Measurements from ENCODE around the gene SAP30BP.
A peak's percentile ranks its signal among the peaks of the same experiment; 100 is the strongest.
"Not testable (repeated sequence)": the region's sequence is repeated elsewhere in the genome, so short reads cannot be mapped to it uniquely, and the experiment has no call there.

Gene SAP30BP

GRCh38 chr17:75630071-75630917 lies 36.8 kb upstream of the SAP30BP start:
- ATAC-seq (no peak), DNase-seq (no peak)
- H3K27ac Mint-ChIP-seq: peak overlapping the region; percentile 13 to 71
- H3K9me3 Mint-ChIP-seq: no peaks in the 10 kb centered on the region
- H3K27me3 Mint-ChIP-seq: no peaks in the 10 kb centered on the region
- H3K4me3 Mint-ChIP-seq: no peak overlapping the region
- H3K4me1 Mint-ChIP-seq: peaks cover 13% of the 10 kb centered on the region

DNA sequence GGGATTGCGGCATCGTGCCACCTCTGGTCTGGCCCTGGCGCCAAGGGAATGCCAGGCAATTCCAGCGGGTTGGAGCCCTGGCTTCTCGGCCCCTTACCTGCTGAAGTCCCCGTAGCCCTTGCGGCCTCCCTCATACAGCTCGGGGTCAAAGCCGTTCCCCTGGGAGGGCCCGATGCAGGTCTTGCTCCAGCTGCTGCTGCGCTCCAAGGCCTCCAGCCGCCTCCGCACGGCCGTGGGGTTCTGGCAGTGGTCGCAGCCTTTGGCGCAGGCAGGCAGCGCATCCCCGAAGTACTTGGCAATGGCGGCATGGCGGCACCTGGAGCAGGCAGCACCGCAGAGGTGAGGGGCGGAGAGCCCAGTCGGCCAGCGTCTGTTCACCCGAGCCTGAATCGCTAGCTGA lies 35.8 kb upstream of the SAP30BP start:
- no peaks in the 10 kb centered on the region for H3K9me3 Mint-ChIP-seq
- no peak overlapping the region for H3K4me3 Mint-ChIP-seq
- no peaks in the 10 kb centered on the region for H3K27me3 Mint-ChIP-seq
- peaks cover 13% of the 10 kb centered on the region for H3K4me1 Mint-ChIP-seq
- DNase-seq (no peak), ATAC-seq (no peak)
- H3K27ac Mint-ChIP-seq: no peak overlapping the region

GRCh38 chr17:75632428-75632827 lies 34.7 kb upstream of the SAP30BP start:
- peaks cover 13% of the 10 kb centered on the region for H3K4me1 Mint-ChIP-seq
- no peaks in the 10 kb centered on the region for H3K9me3 Mint-ChIP-seq
- no peak overlapping the region for H3K27ac Mint-ChIP-seq
- ATAC-seq (no peak), DNase-seq (no peak)
- H3K4me3 Mint-ChIP-seq: no peak overlapping the region
- H3K27me3 Mint-ChIP-seq: no peaks in the 10 kb centered on the region

DNA sequence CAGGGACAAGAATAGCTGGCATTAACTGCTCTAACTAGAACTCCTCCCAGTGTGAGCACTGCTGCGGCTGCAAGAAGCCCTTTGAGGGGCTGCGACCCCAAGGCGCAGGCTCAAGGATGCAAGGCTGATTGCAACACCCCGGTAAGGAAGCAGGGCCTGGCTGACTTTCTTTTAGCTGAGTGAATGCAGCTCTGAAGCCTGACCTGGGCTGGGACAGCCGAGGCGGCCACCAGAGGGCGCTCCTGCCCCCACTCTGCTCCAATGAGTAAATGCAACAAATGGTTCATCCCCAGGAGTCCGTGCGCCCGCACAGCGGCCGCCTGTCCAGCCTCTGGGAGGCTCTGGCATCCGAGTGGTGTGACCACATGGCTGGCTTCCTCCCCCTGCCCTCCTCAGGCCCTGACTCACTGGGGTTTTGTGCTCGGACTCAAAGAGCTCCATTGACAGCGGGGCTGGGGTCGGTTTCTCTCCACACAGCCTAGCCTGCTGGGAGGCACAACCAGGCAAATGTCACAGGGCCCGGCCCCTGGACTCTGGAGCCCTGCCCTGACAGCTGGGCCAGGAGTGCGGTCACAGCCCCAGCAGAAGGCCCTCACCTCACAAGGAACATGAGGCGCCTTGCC lies 34.2 kb upstream of the SAP30BP start, which contains the start of gene SMIM5:
Gene SMIM5, plus strand, starts transcription at position 572 of the 623 bp plus-strand sequence. CDS start 6,768 bp downstream, outside the sequence.
- no peak within 1 kb of the TSS for H3K4me3 Mint-ChIP-seq
- no peaks in the 10 kb centered on the region for H3K27me3 Mint-ChIP-seq
- H3K27ac Mint-ChIP-seq: no peak within 1 kb of the TSS
- ATAC-seq (peak; percentile 82), DNase-seq (peak; percentile 79 to 81)
- H3K4me1 Mint-ChIP-seq: peaks cover 13% of the 10 kb centered on the region
- no peaks in the 10 kb centered on the region for H3K9me3 Mint-ChIP-seq

- peak; percentile 33 to 39 for DNase-seq
- Mint-ChIP-seq H3K4me1 (peaks cover 13% of the 10 kb centered on the region), H3K27ac (no peak overlapping the region), H3K4me3 (no peak overlapping the region), H3K9me3 (no peaks in the 10 kb centered on the region), H3K27me3 (no peaks in the 10 kb centered on the region)
- peak; percentile 9 for ATAC-seq
Observed at GRCh38 chr17:75633486-75634375, 33.4 kb upstream of the SAP30BP start.

- H3K27me3 Mint-ChIP-seq: no peaks in the 10 kb centered on the region
- peaks cover 13% of the 10 kb centered on the region for H3K4me1 Mint-ChIP-seq
- H3K4me3 Mint-ChIP-seq: no peak overlapping the region
- no peak overlapping the region for H3K27ac Mint-ChIP-seq
- no peak for DNase-seq
- H3K9me3 Mint-ChIP-seq: no peaks in the 10 kb centered on the region
- ATAC-seq: no peak
Observed at GRCh38 chr17:75634376-75634740, 32.8 kb upstream of the SAP30BP start.

DNA sequence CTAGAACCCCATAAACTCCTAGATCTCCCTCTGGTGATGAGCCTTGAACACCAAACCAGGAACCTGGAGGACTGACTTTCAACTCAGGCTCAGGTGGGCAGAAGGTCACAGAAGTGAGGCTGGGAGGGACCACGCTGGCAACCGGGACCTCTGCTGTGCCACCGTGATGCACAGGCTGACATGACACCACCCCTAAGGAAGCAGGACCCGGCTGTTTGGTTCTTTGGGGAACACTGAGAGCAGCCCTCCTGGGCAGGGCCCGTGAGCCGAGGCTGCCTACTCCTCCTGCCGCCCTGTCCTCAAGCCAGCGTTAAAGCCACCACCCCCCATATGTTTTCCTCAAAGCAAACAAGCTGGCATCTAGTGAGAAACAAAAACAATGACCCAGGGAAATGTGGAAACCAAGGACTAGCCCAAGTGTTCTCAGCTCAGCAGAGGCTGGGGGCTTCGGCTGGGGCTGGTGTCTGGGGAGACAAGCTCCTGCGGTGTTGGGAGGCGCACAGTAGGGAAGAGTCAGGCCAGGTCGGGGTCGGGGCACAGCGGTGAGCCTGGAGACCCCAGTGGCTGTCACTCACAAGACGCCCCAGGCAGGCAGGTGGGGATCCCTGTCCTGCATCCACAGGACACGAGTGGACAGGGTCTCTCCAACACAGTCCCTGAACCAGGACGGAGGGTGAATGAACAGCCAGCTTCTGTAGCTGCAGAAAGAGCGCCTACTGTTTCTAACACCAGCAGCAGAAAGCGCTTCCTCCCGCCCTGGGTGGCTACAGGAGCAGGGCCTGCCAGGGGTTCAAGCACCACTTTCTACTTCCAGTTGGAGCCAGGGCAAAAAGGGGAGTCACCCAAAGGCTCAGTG lies 32.2 kb upstream of the SAP30BP start:
- Mint-ChIP-seq H3K4me3 (no peak overlapping the region), H3K27ac (no peak overlapping the region), H3K27me3 (no peaks in the 10 kb centered on the region), H3K4me1 (peaks cover 13% of the 10 kb centered on the region), H3K9me3 (no peaks in the 10 kb centered on the region)
- no peak for DNase-seq
- no peak for ATAC-seq

- Mint-ChIP-seq H3K27me3 (no peaks in the 10 kb centered on the region), H3K9me3 (no peaks in the 10 kb centered on the region), H3K4me1 (peaks cover 13% of the 10 kb centered on the region), H3K4me3 (no peak overlapping the region), H3K27ac (peak overlapping the region in 1 of 2 donors; percentile 59)
- no peak for ATAC-seq
- no peak for DNase-seq
Observed at GRCh38 chr17:75635610-75636202, 31.4 kb upstream of the SAP30BP start.

DNA sequence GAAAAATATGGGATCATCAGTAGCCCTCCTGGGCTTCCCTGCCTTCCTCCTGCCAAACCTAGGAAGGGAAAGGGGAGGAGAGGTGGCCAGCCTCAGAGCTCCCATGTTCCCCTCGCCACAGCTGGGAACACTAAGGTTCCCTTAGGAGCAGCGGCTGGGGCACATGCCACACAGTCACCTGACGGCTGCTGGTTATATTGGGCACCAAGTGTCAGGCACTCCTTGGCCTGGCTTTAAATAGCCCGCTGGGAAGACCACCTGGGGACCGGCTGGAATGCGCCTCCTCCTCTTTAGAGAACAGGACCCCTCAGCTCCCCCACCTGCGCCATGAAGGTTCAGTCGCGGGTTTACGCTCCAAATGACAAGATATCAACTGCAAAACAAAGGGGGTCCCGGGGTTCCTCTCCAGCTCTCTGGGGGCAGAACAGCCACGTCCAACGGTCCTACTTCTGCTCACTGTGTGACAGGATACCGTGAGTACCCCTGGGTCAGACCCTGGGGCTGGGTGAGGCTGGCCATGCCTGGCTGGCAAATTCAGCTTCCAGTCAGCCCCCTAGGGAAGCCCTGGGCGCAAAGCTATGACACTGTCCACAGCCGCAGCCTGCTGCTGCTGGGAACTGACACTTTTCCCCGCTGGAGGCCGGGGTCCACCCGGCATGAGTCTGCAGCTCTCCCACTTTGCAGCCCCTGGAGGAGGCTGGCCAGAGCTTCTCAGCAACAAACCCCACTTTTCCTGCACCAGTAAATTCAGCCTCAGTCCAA lies 30.6 kb upstream of the SAP30BP start:
- Mint-ChIP-seq H3K4me3 (no peak overlapping the region), H3K4me1 (peaks cover 13% of the 10 kb centered on the region), H3K9me3 (no peaks in the 10 kb centered on the region), H3K27ac (no peak overlapping the region), H3K27me3 (no peaks in the 10 kb centered on the region)
- DNase-seq (no peak), ATAC-seq (no peak)

GRCh38 chr17:75637143-75637538 lies 30.0 kb upstream of the SAP30BP start:
- Mint-ChIP-seq H3K27me3 (no peaks in the 10 kb centered on the region), H3K4me3 (no peak overlapping the region), H3K9me3 (no peaks in the 10 kb centered on the region), H3K27ac (no peak overlapping the region), H3K4me1 (peaks cover 13% of the 10 kb centered on the region)
- ATAC-seq: no peak
- no peak for DNase-seq

- DNase-seq (no peak), ATAC-seq (no peak)
- H3K4me1 Mint-ChIP-seq: peaks cover 13% of the 10 kb centered on the region
- H3K27ac Mint-ChIP-seq: no peak overlapping the region
- no peak overlapping the region for H3K4me3 Mint-ChIP-seq
- no peaks in the 10 kb centered on the region for H3K9me3 Mint-ChIP-seq
- no peaks in the 10 kb centered on the region for H3K27me3 Mint-ChIP-seq
Observed at GRCh38 chr17:75637551-75637950, 29.6 kb upstream of the SAP30BP start.

DNA sequence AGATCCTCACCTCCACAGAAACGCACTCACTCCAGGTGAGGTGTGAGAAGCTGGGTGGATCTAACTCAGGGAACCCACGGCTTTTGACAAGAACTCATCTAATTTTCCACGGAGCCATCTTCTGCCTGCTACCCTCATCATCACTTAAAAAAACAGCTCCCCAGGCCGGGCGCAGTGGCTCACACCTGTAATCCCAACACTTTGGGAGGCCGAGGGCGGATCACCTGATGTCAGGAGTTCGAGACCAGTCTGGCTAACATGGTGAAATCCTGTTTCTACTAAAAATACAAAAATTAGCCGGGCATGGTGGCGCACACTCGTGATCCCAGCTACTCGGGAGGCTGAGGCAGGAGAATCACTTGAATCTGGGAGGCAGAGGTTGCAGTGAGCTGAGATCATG lies 29.1 kb upstream of the SAP30BP start:
- not testable (repeated sequence) for H3K4me3 Mint-ChIP-seq, H3K27me3 Mint-ChIP-seq

DNA sequence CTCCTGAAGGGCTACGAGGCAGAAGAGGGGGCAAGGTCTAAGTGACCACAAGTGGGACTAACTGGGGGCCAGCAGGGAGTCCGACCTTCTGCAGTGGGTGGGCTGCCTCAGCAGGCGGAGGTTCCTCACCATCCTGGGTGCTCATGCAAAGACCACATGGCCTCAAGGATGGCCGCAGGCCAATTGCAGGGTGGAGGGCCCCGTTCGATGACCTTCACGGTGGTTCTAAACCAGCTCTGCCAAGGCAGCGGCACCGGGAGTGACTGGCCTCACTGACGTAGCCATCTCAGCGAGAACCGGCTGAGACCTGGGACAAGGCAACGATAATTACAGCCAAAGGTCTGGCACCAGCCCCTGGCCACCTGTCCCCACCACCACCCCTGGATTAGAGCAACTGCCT lies 28.2 kb upstream of the SAP30BP start:
- Mint-ChIP-seq H3K27ac (no peak overlapping the region), H3K27me3 (no peaks in the 10 kb centered on the region), H3K9me3 (no peaks in the 10 kb centered on the region), H3K4me1 (peaks cover 4% of the 10 kb centered on the region), H3K4me3 (no peak overlapping the region)
- DNase-seq: no peak
- ATAC-seq: no peak

More for the DNA sequence above, 29.1 kb upstream of the SAP30BP start:
- not testable (repeated sequence) for H3K27ac Mint-ChIP-seq, ATAC-seq, H3K9me3 Mint-ChIP-seq, DNase-seq
- peaks cover 12% of the 10 kb centered on the region for H3K4me1 Mint-ChIP-seq

GRCh38 chr17:75639327-75639726 lies 27.8 kb upstream of the SAP30BP start:
- no peaks in the 10 kb centered on the region for H3K27me3 Mint-ChIP-seq
- ATAC-seq: no peak
- no peak for DNase-seq

More at GRCh38 chr17:75639327-75639726, 27.8 kb upstream of the SAP30BP start:
- no peak overlapping the region for H3K27ac Mint-ChIP-seq
- H3K4me1 Mint-ChIP-seq: no peaks in the 10 kb centered on the region
- H3K4me3 Mint-ChIP-seq: no peak overlapping the region
- H3K9me3 Mint-ChIP-seq: no peaks in the 10 kb centered on the region
